Measurements from ENCODE around the gene CAPZA1.

- TF ChIP-seq CEBPB (IDR thresholded peaks at IDR 0.05; ENCODE audit: low read depth, low read length) (no peak), JUND (IDR thresholded peaks at IDR 0.05; ENCODE audit: low read length) (no peak), EZH2 (IDR thresholded peaks at IDR 0.05; ENCODE audit: low read depth, low read length, severe bottlenecking) (no peak), CTCF (IDR thresholded peaks at IDR 0.05; ENCODE audit: control extremely low read depth in 1 of 3, insufficient read depth in 1 of 3, low read depth in 1 of 3, low read length in 3 of 3) (peak in 1 of 3 experiments; percentile 15; a peak in 1 of 4 replicates), RBBP5 (IDR thresholded peaks at IDR 0.05; ENCODE audit: borderline replicate concordance, low read depth, low read length) (no peak; the same call in 1 of the 2 replicates)
Observed at GRCh38 chr1:112673592-112674439, 54.2 kb downstream of the CAPZA1 start.
